MM.1S (cell line): Measurements from ENCODE around the gene CCBE1.

Source experiments
- DNase-seq: peaks from one replicate; pipeline ENCODE4 v3.0.0-alpha.2; 2015
- H2AFZ ChIP-seq: fragments of 300-600 bp; sonication (generic); 2 replicates; pipeline ENCODE4 v1.6.0; 2016; ENCODE audit warnings: antibody characterized with exemption, low read length
- H3F3A ChIP-seq: fragments of 300-600 bp; sonication (generic); 2 replicates; pipeline ENCODE4 v1.6.1; 2016; ENCODE audit warnings: mild to moderate bottlenecking, antibody characterized with exemption, low read length, moderate library complexity, mixed read lengths; ENCODE audit not compliant: insufficient read depth
- H3K27ac ChIP-seq: fragments of 300-600 bp; sonication (generic); 2 replicates; pipeline ENCODE4 v1.5.1; 2016; ENCODE audit warnings: mild to moderate bottlenecking, low read length
- H3K27me3 ChIP-seq: fragments of 300-600 bp; sonication (generic); replicated peaks from 2 replicates; pipeline ENCODE4 v1.6.0; 2016; ENCODE audit warnings: low read length; ENCODE audit not compliant: insufficient read depth
- H3K36me3 ChIP-seq: fragments of 300-600 bp; sonication (generic); replicated peaks from 2 replicates; pipeline ENCODE4 v1.6.1; 2016; ENCODE audit warnings: mild to moderate bottlenecking, low read length, mixed read lengths; ENCODE audit not compliant: insufficient read depth
- H3K4me1 ChIP-seq: fragments of 300-600 bp; sonication (generic); 2 replicates; pipeline ENCODE4 v1.6.1; 2016; ENCODE audit warnings: low read length, mixed read lengths
- H3K4me2 ChIP-seq: fragments of 300-600 bp; sonication (generic); 2 replicates; pipeline ENCODE4 v1.6.0; 2016; ENCODE audit warnings: low read depth, low read length
- H3K4me3 ChIP-seq: fragments of 300-600 bp; sonication (generic); 2 replicates; pipeline ENCODE4 v1.5.1; 2016; ENCODE audit warnings: low read length, mixed read lengths
- H3K79me2 ChIP-seq: fragments of 300-600 bp; sonication (generic); 2 replicates; pipeline ENCODE4 v1.6.1; 2016; ENCODE audit warnings: mixed run types, low read length, mixed read lengths
- H3K9ac ChIP-seq: fragments of 300-600 bp; sonication (generic); 2 replicates; pipeline ENCODE4 v1.6.1; 2016; ENCODE audit warnings: low read length, mixed read lengths
- H3K9me2 ChIP-seq: fragments of 300-600 bp; sonication (generic); replicated peaks from 2 replicates; pipeline ENCODE4 v1.6.1; 2016; ENCODE audit warnings: mild to moderate bottlenecking, low read length, mixed read lengths; ENCODE audit not compliant: insufficient read depth
- H3K9me3 ChIP-seq: fragments of 300-600 bp; sonication (generic); replicated peaks from 2 replicates; pipeline ENCODE4 v1.6.1; 2016; ENCODE audit warnings: mild to moderate bottlenecking, low read length, mixed read lengths; ENCODE audit not compliant: insufficient read depth
- H4K20me1 ChIP-seq: fragments of 300-600 bp; sonication (generic); 2 replicates; pipeline ENCODE4 v1.6.1; 2016; ENCODE audit warnings: mild to moderate bottlenecking, low read length, moderate library complexity, mixed read lengths; ENCODE audit not compliant: insufficient read depth
- CTCF ChIP-seq: fragments of 300-600 bp; sonication (generic); IDR thresholded peaks from 2 replicates; pipeline ENCODE4 v1.5.1; 2016; ENCODE audit warnings: antibody characterized with exemption, low read length, mixed read lengths
- EZH2 ChIP-seq: fragments of 300-600 bp; sonication (generic); optimal IDR thresholded peaks from 2 replicates; pipeline ENCODE3; 2017; ENCODE audit warnings: low read depth, mild to moderate bottlenecking, antibody characterized with exemption, low read length, mixed read lengths
- EZH2phosphoT487 ChIP-seq: fragments of 300-600 bp; sonication (generic); IDR thresholded peaks from 2 replicates; pipeline ENCODE4 v1.6.1; 2018; ENCODE audit warnings: antibody characterized with exemption, low read length

Gene CCBE1

GRCh38 chr18:59691996-59692395 lies 5.2 kb downstream of the CCBE1 start:
- H3K9me3 ChIP-seq = no peaks in the 10 kb centered on the region
- H3K27me3 ChIP-seq = no peaks in the 10 kb centered on the region
- H3K9me2 ChIP-seq = no peaks in the 10 kb centered on the region
- no peak overlapping the region for H3K27ac ChIP-seq
- no peaks in the 10 kb centered on the region for H3K79me2 ChIP-seq
- no peaks in the 10 kb centered on the region for H4K20me1 ChIP-seq
- no peak overlapping the region for H3K9ac ChIP-seq
- H3K4me2 ChIP-seq = no peak overlapping the region
- no peak overlapping the region for H2AFZ ChIP-seq
- no peak for TF ChIP-seq EZH2
- TF ChIP-seq EZH2phosphoT487 = no peak
- no peak for TF ChIP-seq CTCF
- DNase-seq = no peak
- no peaks in the 10 kb centered on the region for H3K4me1 ChIP-seq
- H3K4me3 ChIP-seq = no peak overlapping the region
- no peaks in the 10 kb centered on the region for H3K36me3 ChIP-seq
- H3F3A ChIP-seq = no peaks in the 10 kb centered on the region

- no peak for DNase-seq
- H3K4me2 ChIP-seq = no peak overlapping the region
- no peaks in the 10 kb centered on the region for H3K36me3 ChIP-seq
- H3K9me3 ChIP-seq = no peaks in the 10 kb centered on the region
- no peak overlapping the region for H3K4me3 ChIP-seq
- H3K27me3 ChIP-seq = no peaks in the 10 kb centered on the region
- H2AFZ ChIP-seq = no peak overlapping the region
- TF ChIP-seq CTCF (no peak), EZH2 (no peak), EZH2phosphoT487 (no peak)
- no peak overlapping the region for H3K27ac ChIP-seq
- H3K79me2 ChIP-seq = no peaks in the 10 kb centered on the region
- no peaks in the 10 kb centered on the region for H3K4me1 ChIP-seq
- H3K9ac ChIP-seq = no peak overlapping the region
- no peaks in the 10 kb centered on the region for H3K9me2 ChIP-seq
- no peaks in the 10 kb centered on the region for H4K20me1 ChIP-seq
- no peaks in the 10 kb centered on the region for H3F3A ChIP-seq
Measured at GRCh38 chr18:59690996-59691395, 6.2 kb downstream of the CCBE1 start.

GRCh38 chr18:59690186-59690982 lies 6.8 kb downstream of the CCBE1 start:
- DNase-seq = no peak
- no peak overlapping the region for H3K4me2 ChIP-seq
- no peaks in the 10 kb centered on the region for H4K20me1 ChIP-seq
- H3K36me3 ChIP-seq = no peaks in the 10 kb centered on the region
- no peaks in the 10 kb centered on the region for H3K9me3 ChIP-seq
- no peaks in the 10 kb centered on the region for H3K4me1 ChIP-seq
- no peaks in the 10 kb centered on the region for H3K9me2 ChIP-seq
- no peak overlapping the region for H3K27ac ChIP-seq
- H2AFZ ChIP-seq = no peak overlapping the region
- H3K27me3 ChIP-seq = no peaks in the 10 kb centered on the region
- no peaks in the 10 kb centered on the region for H3K79me2 ChIP-seq
- no peak overlapping the region for H3K9ac ChIP-seq
- no peaks in the 10 kb centered on the region for H3F3A ChIP-seq
- TF ChIP-seq EZH2 (no peak), CTCF (no peak), EZH2phosphoT487 (no peak)
- H3K4me3 ChIP-seq = no peak overlapping the region
